WERI-Rb-1 (cell line): ENCODE results near the gene RASGRF1.

Experiments
- DNase-seq: peaks from one replicate; pipeline ENCODE4 v3.0.0-alpha.2; 2020
- H3K27ac ChIP-seq: fragments of 250-450 bp; sonication (Bioruptor Pico); 2 replicates; pipeline ENCODE4 v1.5.1; 2020; ENCODE audit warnings: mild to moderate bottlenecking, moderate library complexity
- H3K27me3 ChIP-seq: fragments of 250-450 bp; sonication (Bioruptor Pico); 2 replicates; pipeline ENCODE4 v1.5.1; 2021; ENCODE audit warnings: mild to moderate bottlenecking, low read depth, moderate library complexity; ENCODE audit not compliant: insufficient read depth, severe bottlenecking
- H3K36me3 ChIP-seq: fragments of 250-450 bp; sonication (Bioruptor Pico); 2 replicates; pipeline ENCODE4 v1.5.1; 2020; ENCODE audit warnings: mild to moderate bottlenecking, moderate library complexity
- H3K4me3 ChIP-seq: 2 replicates; pipeline ENCODE4 v1.5.1; 2011; ENCODE audit warnings: low read depth, mild to moderate bottlenecking, control low read depth, low read length
- H3K9me3 ChIP-seq: fragments of 250-450 bp; sonication (Bioruptor Pico); 2 replicates; pipeline ENCODE4 v1.5.1; 2021; ENCODE audit warnings: mild to moderate bottlenecking, moderate library complexity; ENCODE audit not compliant: severe bottlenecking
- CTCF ChIP-seq: IDR thresholded peaks from 2 replicates; pipeline ENCODE4 v1.5.1; 2011; ENCODE audit warnings: low read depth, mild to moderate bottlenecking, control low read depth, inconsistent platforms, low read length

The RASGRF1 gene

GRCh38 chr15:79090487-79091203 is at the start of gene RASGRF1:
RASGRF1 (minus strand) TSS chr15:79090780; CDS start chr15:79090498, 282 bp downstream.
- peak; percentile 31 for DNase-seq
- Histone ChIP-seq H3K27me3 (peaks cover 67% of the 10 kb centered on the region), H3K27ac (no peak within 1 kb of the TSS), H3K36me3 (no peaks in the 10 kb centered on the region), H3K4me3 (peak within 1 kb of the TSS; percentile 44), H3K9me3 (no peaks in the 10 kb centered on the region)
- no peak for TF ChIP-seq CTCF

- Histone ChIP-seq H3K4me3 (no peak overlapping the region), H3K9me3 (no peaks in the 10 kb centered on the region), H3K36me3 (no peaks in the 10 kb centered on the region), H3K27me3 (peaks cover 6% of the 10 kb centered on the region), H3K27ac (no peak overlapping the region)
- no peak for DNase-seq
- TF ChIP-seq CTCF: no peak
Measured at GRCh38 chr15:79136434-79137046, 46.0 kb upstream of the RASGRF1 start.

GRCh38 chr15:79133309-79133708 is 42.7 kb upstream of the RASGRF1 start:
- H3K27me3 ChIP-seq: peaks cover 3% of the 10 kb centered on the region
- no peak overlapping the region for H3K4me3 ChIP-seq
- H3K27ac ChIP-seq: no peak overlapping the region
- no peak for TF ChIP-seq CTCF
- no peak for DNase-seq
- H3K36me3 ChIP-seq: no peaks in the 10 kb centered on the region
- H3K9me3 ChIP-seq: no peaks in the 10 kb centered on the region

GRCh38 chr15:79132770-79133169 is 42.2 kb upstream of the RASGRF1 start:
- DNase-seq: no peak
- no peaks in the 10 kb centered on the region for H3K36me3 ChIP-seq
- no peaks in the 10 kb centered on the region for H3K27me3 ChIP-seq
- H3K4me3 ChIP-seq: no peak overlapping the region
- no peak for TF ChIP-seq CTCF
- no peak overlapping the region for H3K27ac ChIP-seq
- H3K9me3 ChIP-seq: no peaks in the 10 kb centered on the region

GRCh38 chr15:79132361-79132760 is 41.8 kb upstream of the RASGRF1 start:
- no peaks in the 10 kb centered on the region for H3K27me3 ChIP-seq
- no peak for TF ChIP-seq CTCF
- no peak overlapping the region for H3K27ac ChIP-seq
- no peaks in the 10 kb centered on the region for H3K9me3 ChIP-seq
- no peak overlapping the region for H3K4me3 ChIP-seq
- H3K36me3 ChIP-seq: no peaks in the 10 kb centered on the region
- no peak for DNase-seq
